Activated CD4-positive, alpha-beta T cell treated with anti-CD3 and anti-CD28 coated beads, Interleukin-2, amount 50 U/mL, for 24 hours (primary cell): Measurements from ENCODE around the gene LAMB1.

Experiments
- DNase-seq, 2 donors: peaks; one replicate each; pipeline ENCODE4 v3.0.0-alpha.2; 2020; ENCODE audit warnings: low read depth in 1 of 2, low spot score in 1 of 2

LAMB1 gene

DNA sequence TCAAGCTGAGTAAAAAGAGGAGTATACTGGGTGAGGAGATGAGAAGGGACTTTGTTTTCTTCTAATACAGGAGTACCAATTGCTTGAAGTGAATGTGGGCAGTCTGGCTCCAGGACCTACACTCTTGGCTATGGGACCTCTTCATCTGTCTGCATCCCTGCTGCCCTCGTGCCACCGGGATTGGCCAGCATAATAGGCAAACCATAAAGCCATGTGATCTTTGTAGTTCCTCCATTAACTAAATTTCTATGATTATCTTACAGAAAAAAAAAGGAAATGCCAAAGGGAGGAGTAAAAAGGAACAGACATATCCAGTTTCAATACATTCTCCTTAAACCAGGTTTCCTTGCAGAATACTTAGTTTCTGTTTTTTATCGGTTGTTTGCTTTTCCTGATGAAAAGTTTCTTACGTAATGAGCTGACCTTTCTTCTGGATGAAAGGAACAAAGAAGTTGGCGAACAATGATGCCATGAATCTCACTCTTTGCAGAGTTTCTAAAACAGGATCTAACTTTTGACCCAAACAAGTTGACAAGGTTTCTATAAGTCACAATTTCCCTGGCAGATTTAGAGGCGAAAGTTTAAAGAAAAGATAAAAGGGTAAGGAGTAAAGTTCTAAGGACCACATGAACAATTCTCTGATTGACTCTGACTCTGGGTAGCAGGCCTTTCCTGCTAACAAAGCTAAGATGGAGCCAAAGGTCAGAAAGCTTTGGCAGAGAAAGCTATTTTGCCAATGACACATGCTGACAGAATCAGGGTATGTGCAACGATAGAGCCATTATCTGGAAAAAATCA is 54.1 kb downstream of the LAMB1 start:
- no peak for DNase-seq

DNA sequence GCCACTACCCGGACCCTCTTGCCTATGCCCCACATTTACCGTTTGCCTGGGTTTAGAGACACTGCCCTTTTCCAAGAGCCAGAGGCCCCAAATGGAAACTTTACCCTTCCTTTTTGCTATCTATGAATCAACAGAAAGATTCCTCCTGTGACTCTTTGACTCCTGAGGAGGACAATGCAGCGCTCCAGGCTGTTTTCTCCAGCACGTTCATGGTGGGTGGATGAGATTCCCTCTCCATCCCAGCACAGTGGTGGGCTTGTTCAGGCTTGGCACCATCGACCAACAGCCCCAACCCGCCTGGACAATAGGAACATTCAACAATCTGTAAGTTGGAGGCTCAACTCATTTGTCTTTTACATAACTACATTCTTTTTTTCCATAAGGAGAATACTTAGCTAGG is 56.1 kb downstream of the LAMB1 start:
- DNase-seq, result no peak

DNA sequence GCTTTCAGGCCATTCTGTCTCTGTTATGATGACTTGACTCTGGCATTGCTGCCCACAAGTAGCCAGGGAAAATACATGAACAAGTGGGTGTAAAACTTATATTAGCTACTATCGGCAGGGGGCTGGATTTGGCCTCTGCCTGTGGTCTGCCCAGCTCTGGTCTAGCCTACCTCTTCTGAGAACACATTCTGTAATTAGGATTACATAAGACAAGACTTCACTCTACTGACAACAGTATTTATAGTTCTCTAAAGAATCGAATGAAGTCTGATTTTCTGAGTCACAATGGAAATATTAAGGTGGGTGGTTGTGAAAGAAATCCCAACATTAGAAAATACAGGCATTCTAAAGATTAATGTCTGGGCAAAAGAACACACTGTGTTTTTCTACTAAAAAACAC is 56.5 kb downstream of the LAMB1 start:
- no peak for DNase-seq

DNA sequence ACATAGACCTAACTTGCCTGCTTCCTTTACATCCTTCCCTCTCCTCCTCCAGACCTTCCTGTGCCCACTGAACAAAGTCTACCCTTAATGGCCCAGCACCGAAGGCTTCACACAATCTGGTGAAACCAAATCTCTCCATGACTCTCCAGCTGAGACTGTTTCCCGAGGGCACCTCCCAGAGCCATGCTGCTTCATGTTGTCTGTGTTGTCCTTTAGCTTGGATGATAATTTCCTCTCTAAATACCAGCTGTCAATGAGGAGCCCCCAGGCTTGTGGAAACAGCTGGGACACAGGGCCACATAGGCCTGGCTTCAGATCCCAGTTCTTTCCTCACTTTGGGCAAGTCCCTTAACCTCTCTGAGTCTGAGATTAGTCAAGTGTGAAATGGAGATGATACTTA is 57.6 kb downstream of the LAMB1 start:
- DNase-seq, result no peak

DNA sequence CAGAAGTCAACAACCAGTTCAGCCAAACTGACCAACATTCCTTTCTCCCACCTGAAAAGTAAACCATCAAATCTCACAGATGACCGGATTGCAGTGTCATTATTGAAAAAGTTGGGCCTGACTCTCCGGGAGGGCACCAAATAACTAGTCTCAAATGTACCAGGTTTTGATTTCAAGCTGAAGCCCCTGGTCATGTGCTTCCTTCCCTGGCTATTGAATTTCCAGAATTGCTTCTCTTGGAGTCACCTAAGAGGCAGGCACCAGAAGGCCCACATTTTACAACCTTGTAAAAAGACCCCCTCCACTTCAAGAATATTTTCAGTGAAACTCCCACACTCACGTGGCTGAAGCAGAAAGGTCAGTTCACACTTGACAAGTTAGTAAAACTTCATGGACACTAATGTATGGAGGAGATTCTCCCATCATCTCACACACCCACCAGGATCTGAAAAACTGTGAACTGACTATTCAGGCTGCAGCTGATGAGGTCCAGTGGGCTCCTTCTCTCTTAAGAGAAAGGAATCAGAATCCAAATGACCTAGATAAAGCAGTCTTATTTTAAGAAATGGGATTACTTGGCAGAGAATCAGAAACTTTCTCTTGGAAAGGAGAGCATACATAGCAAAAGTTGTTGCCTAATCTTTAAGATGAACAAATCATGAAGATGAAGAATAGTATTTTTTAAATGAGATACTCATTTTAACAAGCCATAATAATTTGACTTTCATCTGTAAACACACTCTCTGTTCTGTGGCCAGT is 58.4 kb downstream of the LAMB1 start:
- DNase-seq, result no peak

DNA sequence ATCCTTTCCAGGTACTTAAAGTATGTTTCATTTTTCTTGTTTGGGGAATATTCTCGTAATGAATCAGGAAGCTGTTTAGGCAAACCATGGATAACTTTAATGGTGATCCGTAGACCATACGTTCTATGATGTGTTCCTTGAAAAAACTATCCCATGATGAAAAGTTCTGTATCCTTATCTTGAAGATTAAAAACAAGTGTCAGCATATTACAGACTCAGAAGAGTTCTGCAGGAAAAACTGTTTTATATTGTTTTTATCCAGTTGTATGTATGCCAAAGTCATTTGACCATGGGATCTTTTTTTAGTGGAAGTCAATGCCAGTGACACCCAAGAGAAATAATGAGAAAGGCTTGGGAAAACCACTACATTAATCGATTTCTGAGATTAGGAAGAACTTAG is 59.9 kb downstream of the LAMB1 start:
- DNase-seq, result no peak

DNA sequence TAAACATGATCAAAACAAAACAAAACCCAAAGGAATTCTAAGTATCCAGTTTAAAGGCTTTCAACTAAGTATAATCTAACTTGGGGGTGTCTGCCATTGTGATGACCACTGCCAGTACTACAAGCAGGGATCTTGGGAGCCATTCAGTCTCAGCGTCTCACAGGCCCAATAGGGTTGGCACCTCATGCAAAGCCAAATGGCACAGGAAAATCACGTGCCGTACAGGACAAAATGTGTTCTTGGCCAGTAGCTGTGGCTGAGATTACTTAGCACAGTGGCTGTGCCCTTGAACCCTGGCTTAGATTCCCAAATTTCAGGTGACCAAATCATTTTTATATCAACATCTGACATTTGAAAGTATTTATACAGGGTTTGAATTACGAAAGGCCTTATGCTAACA is 62.0 kb downstream of the LAMB1 start:
- DNase-seq, result no peak

DNA sequence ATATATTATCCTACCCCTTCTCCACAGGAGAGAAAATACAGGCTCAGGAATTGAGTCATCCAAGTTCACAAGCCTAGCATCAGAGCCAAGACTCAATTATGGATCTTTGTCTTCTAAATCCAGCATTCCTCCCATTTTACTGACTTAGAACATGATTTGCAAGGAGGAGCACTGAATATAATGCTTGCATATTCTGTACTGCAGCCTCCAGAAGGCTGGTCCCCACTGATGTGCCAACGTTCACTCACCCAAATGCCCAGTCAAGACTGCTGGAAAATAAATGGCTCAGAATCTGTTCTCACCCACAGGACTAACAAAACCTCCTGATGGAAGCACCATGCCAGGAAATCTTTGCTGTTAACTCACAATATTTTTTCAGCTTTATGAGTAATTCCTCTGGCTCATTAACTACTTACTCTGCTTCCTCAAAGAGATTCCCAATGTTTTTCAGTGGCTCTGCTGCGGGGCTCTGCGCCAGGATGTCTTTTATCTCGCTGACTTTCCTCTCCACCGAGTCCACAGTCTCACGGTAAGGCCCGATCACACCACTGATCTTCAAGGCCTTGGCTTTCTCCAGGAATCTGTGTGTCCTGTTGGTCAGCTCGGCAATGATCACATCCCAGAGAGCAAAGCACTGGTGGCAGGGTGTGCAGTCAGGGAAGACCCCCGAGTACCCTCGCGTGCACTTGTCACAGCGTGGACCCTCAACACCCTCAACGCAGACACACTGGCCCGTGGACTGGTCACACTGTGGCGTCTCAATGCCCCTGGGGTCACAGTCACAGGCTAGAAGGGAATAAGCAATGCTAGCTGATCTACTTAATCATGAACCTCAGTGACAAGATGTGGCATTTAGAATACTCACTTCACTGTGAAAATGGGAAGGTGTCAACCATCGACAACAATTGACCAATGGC is 63.1 kb downstream of the LAMB1 start:
- no peak for DNase-seq

DNA sequence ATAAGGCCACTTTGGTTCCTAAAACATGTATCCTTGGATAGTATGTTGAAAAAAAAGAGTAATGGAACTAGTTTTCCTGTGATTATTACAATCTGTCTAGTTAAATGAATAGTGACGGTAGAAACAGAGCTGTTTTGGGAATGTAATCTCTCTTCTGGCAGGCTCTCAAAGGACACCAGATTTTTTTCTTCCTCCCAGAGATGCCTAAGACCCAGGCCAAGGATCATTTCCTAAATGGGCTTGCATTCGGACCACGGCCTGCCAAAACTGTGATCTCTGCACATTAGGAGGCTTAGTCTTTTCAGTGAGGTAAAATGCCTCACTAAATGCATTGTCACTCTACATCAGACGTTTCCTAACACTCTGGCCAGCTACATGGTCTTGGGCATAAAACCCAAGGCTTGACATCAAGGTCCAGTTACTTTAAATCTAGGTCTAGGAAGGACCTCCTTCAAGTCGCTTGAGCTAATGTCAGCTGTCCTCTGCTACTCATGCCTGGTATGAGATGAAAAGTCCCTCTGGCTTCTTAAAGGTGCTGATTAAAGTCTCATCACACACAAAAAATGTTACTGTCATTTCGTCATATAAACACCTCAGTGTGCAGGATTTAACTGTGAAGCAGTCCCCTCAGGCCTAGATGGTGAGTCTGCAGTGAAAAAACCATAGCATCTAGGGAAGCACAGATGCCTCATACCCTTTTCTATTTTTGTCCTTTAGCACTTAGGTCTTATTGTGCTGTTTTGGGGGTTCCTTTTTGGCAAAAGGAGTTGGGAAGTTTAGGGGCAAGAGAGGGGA is 64.3 kb downstream of the LAMB1 start:
- no peak for DNase-seq

DNA sequence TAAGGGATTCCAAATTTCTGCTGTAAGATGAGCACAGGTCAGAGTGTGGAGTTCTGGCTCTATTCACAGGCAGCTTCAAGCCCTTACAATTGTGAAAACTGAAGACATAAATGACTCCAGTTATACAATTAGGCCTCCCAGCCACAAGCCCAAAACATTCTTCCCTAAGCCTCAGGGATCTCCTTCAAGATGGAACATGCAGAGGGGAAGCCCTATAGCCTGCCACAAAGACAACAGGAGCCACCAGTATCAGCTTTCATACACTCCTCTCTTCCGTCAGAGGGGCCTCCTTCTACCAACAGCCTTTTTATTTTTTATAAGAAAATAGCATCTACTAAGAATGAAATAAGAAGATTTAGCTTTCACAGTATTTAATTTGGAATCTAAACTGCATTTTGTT is 65.4 kb downstream of the LAMB1 start:
- DNase-seq, result no peak

DNA sequence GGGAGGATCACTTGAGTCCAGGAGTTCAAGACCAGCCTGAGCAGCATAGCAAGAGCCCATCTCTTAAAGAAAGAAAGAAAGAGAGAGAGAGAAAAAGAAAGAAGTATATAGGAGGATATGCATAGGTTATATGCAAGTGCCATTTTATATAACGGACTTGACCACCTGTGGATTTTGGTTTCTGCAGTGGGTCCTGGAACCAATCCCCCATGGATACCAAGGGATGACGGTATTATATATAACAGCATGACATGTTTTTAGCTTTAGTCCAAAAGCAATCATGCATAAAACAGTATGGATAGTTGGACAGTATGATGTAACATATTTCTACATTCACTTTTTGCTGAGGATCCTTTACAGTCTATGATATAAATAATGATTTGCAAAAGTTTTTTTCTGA is 66.6 kb downstream of the LAMB1 start:
- no peak for DNase-seq

DNA sequence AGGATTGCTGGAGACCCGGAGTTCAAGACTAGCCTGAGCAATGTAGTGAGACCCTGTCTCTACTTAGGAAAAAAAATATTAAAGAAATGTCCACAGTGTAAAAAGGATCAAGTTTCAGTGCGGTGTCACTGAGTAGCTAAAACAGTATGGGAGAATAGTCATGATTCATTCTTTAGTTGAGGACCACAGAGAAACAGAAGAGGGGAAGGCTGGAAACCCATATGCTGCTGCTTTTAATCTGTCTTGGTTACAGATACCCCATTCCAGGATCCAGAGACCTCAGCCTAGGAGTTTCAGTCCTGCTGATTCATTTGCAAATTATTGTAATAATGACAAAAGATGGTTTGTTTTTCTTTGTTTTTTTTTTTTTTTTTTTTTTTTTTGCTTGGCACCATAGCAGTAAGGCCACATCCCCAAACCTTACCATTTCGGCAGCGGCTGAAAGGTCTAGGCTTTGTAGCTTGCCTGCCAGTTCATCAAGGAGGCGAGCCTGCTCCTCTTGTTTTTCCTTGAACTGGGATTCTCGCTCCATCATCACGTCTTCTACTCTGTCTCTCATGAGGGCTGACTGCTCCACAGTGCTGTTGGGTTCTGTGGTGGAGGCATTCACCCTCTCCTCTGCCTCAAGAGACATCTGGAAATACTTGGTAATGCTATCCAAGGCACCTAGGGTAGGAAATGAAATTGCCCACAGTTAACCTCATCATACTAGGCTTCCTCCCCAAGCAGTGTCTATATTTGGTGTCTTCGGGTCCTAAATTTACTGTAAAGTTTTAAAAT is 67.8 kb downstream of the LAMB1 start:
- no peak for DNase-seq

DNA sequence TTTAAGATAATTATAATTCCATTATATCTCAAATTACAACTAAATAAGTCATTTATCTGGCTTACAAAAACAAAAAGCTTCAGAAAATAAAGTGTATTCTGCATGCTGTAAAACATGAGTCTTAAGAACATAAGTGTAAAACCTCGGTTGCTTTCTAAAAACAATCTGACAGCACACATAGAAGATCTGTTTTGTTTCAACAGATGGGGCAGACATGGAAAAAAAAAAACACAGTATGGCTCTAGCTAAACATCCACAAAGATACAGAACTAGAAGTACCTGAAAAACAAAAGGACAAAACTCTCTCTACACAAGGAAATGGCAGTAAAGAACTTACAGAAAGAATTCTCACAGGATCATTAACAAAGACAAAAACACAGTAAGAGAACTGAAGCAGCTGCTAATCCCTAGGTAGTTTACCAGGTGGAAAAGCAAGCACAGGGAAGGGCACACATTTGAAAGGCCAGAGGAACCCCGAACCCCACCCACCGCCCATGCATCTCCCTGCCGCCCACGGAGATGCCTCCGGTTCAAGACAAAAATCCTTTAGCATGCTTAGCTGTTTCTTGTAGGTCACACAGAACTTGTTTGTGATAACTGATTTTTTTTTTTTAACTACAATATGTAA is 69.5 kb downstream of the LAMB1 start:
- DNase-seq, result no peak

DNA sequence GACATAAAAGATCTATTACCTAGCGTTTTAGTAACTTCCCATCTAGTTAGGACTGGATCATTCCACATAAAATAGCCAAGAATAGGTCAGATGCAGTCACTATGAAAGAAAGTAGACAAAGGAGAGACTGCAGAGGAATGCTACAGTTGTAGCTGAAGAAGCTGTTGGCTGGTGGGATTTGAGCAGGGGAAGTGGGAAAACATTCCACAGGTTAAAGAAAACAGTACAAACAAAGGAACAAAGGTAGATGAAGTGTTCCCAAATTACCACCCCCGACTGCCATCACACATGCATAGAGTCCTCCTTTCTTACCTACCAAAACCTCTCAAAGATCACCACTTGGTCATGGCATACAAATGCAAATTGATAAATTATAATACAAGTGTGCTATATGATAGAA is 70.2 kb downstream of the LAMB1 start:
- no peak for DNase-seq

DNA sequence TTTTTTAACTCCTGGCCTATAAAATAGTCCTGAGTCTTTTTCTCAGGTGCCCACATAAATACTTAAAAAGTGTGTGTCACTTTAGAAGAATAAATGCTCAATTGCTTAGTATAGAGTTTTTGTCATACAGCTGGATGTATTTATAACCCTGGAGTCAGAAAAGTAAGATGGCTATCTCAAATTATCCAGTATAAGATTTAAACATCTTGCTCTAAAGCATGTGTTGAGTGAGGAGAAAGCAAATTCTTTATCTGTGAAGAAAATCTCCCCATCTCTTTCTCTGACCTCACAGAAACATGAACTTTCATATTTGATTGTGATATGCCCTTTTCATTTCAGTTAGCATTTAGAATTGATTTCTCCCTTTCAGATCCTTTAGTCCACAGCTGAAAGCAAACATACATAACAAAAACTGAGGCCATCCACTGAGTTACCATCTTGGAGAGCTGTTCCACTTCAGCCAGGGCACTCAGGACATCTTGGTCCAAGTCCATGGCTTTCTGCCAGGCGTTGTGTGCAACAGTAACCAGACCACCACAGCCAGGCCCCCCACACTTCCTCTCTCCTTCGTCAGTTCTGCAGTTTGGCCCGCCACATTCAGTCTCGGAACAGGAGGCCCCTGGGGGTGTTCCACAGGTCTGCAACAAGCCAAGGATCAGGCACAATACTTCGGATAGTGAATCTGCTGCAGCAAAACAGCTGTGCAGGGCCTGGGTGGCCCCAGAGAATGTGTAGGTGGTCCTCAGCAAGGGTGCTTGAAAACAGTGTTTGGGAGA is 71.0 kb downstream of the LAMB1 start:
- DNase-seq, result no peak

DNA sequence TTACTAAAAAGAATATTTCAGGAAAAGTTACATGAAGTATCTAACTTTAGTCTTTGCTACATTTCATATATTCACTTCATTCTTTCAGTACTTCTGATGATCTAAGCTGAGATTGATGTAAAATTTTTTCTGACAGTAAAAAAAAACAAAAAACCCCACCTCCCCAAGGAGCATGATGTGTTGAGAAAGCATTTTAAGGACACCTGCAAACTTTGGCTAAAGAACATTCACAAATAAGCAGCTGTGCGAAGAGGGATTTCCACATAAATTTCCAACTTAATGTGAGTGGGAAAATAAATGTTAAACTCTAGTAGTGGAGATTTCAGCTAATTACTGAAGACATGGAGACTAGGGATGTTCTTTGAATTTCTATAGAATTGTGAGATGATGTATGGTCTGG is 76.5 kb downstream of the LAMB1 start:
- no peak for DNase-seq

DNA sequence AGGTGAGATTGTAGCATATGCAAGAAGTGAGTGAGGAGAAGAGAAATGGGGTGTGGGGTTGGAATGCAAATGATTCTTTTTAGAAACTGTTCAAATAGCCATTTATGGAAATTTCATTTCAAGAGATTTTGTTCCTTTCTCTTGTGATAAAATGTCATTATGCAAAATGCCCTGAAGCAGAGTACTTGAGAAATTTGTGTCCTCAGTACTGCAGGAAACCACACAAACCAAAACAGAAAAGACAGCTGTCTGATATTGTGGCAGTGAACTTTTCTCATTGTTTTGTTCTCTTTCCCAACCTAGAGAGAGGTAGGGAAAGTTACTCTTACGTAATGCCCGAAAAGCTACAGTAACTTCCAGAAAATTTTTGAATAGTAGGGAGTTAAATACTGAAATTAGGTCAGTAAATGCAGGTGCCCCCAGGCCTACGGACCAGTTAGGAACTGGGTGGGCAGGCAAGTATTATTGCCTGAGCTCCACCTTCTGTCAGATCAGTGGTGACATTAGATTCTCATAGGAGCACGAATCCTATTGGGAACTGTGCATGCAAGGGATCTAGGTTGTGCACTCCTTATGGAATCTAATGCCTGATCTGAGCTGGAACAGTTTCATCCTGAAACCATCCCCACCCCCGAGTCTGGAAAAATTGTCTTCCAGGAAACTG is 78.0 kb downstream of the LAMB1 start:
- no peak for DNase-seq

DNA sequence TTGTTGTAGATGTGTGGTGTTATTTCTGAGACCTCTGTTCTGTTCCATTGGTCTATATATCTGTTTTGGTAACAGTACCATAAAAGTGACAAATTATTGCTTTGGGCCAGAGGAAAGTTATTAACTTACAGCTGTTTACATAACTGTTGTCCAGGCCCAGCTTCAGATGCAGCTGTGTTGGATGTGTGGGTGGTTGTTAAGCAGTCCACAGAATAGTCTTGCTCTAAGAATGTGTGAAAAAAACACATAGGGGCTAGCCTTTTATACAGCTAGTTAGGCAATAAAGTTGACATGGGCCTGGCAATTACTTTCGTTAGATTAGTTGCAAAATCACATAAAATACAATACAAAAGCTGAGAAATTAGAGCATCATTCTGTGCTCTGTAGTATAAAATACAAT is 80.1 kb downstream of the LAMB1 start:
- DNase-seq, result no peak
